ENCODE results near the gene CYP51A1. TPM values are rescaled to one million over a fixed set of nuclear protein-coding genes. Genes with fewer than 3 reads are reported as not detected.

CYP51A1 gene
- total RNA-seq, 1 donor from 2014 or later, result 103 TPM

Other genes with a start within 250 kb of the CYP51A1 start
- gene AKAP9, start 193.6 kb downstream of the CYP51A1 start, total RNA-seq, result 36.0 and 38.2 TPM in 2 replicates
- gene LRRD1, start 44.7 kb upstream of the CYP51A1 start, total RNA-seq, result not detected in 2 replicates
- gene KRIT1, start 111.4 kb upstream of the CYP51A1 start, total RNA-seq, result 47.3 and 49.2 TPM in 2 replicates
- gene ANKIB1, start 111.5 kb upstream of the CYP51A1 start, total RNA-seq, result 54.3 and 55.7 TPM in 2 replicates

Data from activated CD4-positive, alpha-beta T cell treated with anti-CD3 and anti-CD28 coated beads, Interleukin-2, amount 10 ng/mL, durations not matched to agents 24 days and 14 days (primary cell).